ENCODE measurements around the gene RCL1.

- peak; percentile 53 for TF ChIP-seq CTCF (IDR thresholded peaks at IDR 0.05; ENCODE audit: insufficient read depth, low read length, poor library complexity, severe bottlenecking)
- no peak for TF ChIP-seq EZH2phosphoT487 (conservative IDR thresholded peaks at IDR 0.05; ENCODE audit: low read length)
Measured at GRCh38 chr9:4796988-4797853, 4.5 kb downstream of the RCL1 start.

All from SU-DHL-6 (cell line).